Measurements from ENCODE around the gene CDIPT.

- no peak for TF ChIP-seq CTCF (IDR thresholded peaks at IDR 0.05)
- no peak for TF ChIP-seq POLR2A (IDR thresholded peaks at IDR 0.05)
Measured at GRCh38 chr16:29912087-29912486, 49.1 kb upstream of the CDIPT start.
